SH-SY5Y (cell line): ENCODE results near the gene SPATA31C2.

Source experiments
- GATA2 ChIP-seq: IDR thresholded peaks from 2 replicates; pipeline ENCODE4 v1.6.1; 2011; ENCODE audit warnings: mild to moderate bottlenecking, low read depth, low read length
- GATA3 ChIP-seq: IDR thresholded peaks from 2 replicates; pipeline ENCODE4 v1.6.1; 2011; ENCODE audit warnings: low read depth, mild to moderate bottlenecking, low read length, moderate library complexity

- TF ChIP-seq GATA2 (no peak), GATA3 (no peak)
Observed at GRCh38 chr9:88178641-88179040, 40.4 kb upstream of the SPATA31C2 start.
